ENCODE measurements around the gene SNAPC2.
"Not testable (repeated sequence)": the region's sequence is repeated elsewhere in the genome, so short reads cannot be mapped to it uniquely, and the experiment has no call there.

SNAPC2 gene

GRCh38 chr19:7888145-7888825 is 31.9 kb upstream of the SNAPC2 start, which contains the start of gene LRRC8E:
Gene LRRC8E, plus strand, starts transcription at chr19:7888510. Its CDS starts 7,094 bp downstream, at chr19:7895604.
- FAIRE-seq = peak; percentile 64
- peak; percentile 79 for DNase-seq (ENCODE audit: insufficient read length, low spot score)

GRCh38 chr19:7888826-7889217 is 31.3 kb upstream of the SNAPC2 start:
- DNase-seq (ENCODE audit: insufficient read length, low spot score) (no peak), FAIRE-seq (no peak)

GRCh38 chr19:7893362-7894101 is 26.6 kb upstream of the SNAPC2 start:
- not testable (repeated sequence) for DNase-seq (ENCODE audit: insufficient read length, low spot score); FAIRE-seq

GRCh38 chr19:7894612-7895309 is 25.4 kb upstream of the SNAPC2 start:
- DNase-seq (ENCODE audit: insufficient read length, low spot score) = no peak
- FAIRE-seq = no peak

GRCh38 chr19:7895565-7895964 is 24.6 kb upstream of the SNAPC2 start:
- no peak for DNase-seq (ENCODE audit: insufficient read length, low spot score)
- FAIRE-seq = no peak

- FAIRE-seq (no peak), DNase-seq (ENCODE audit: insufficient read length, low spot score) (no peak)
These were observed 22.8 kb upstream of the SNAPC2 start for GRCh38 chr19:7897292-7897691.

- DNase-seq (ENCODE audit: insufficient read length, low spot score) (no peak), FAIRE-seq (peak; percentile 48)
These were observed 21.2 kb upstream of the SNAPC2 start for GRCh38 chr19:7898967-7899366.

- DNase-seq (ENCODE audit: insufficient read length, low spot score) (no peak), FAIRE-seq (no peak)
These were observed 20.3 kb upstream of the SNAPC2 start for GRCh38 chr19:7899751-7900378.

GRCh38 chr19:7900401-7900870 is 19.7 kb upstream of the SNAPC2 start:
- no peak for DNase-seq (ENCODE audit: insufficient read length, low spot score)
- no peak for FAIRE-seq

GRCh38 chr19:7900931-7901330 is 19.2 kb upstream of the SNAPC2 start:
- no peak for DNase-seq (ENCODE audit: insufficient read length, low spot score)
- no peak for FAIRE-seq

- FAIRE-seq (no peak), DNase-seq (ENCODE audit: insufficient read length, low spot score) (no peak)
These were observed 18.8 kb upstream of the SNAPC2 start for GRCh38 chr19:7901337-7901736.

- FAIRE-seq (no peak), DNase-seq (ENCODE audit: insufficient read length, low spot score) (no peak)
These were observed 17.3 kb upstream of the SNAPC2 start for GRCh38 chr19:7902796-7903243.

- FAIRE-seq = peak; percentile 100
- peak; percentile 96 for DNase-seq (ENCODE audit: insufficient read length, low spot score)
These were observed 16.7 kb upstream of the SNAPC2 start, which contains the start of gene MAP2K7 for GRCh38 chr19:7903244-7904073. Gene MAP2K7, plus strand, starts transcription at chr19:7903877. Its CDS starts 68 bp downstream, at chr19:7903945.

- DNase-seq (ENCODE audit: insufficient read length, low spot score) = no peak
- peak; percentile 55 for FAIRE-seq
These were observed 15.8 kb upstream of the SNAPC2 start for GRCh38 chr19:7904074-7905020.

GRCh38 chr19:7905268-7905667 is 14.9 kb upstream of the SNAPC2 start:
- no peak for FAIRE-seq
- DNase-seq (ENCODE audit: insufficient read length, low spot score) = no peak

GRCh38 chr19:7905859-7906258 is 14.3 kb upstream of the SNAPC2 start:
- no peak for FAIRE-seq
- DNase-seq (ENCODE audit: insufficient read length, low spot score) = no peak

GRCh38 chr19:7907122-7907521 is 13.0 kb upstream of the SNAPC2 start:
- FAIRE-seq = no peak
- no peak for DNase-seq (ENCODE audit: insufficient read length, low spot score)

- DNase-seq (ENCODE audit: insufficient read length, low spot score) (no peak), FAIRE-seq (no peak)
These were observed 12.6 kb upstream of the SNAPC2 start for GRCh38 chr19:7907544-7907943.
